RCC 7860 (cell line): ENCODE results near the gene MCM7.
A peak's percentile ranks its signal among the peaks of the same experiment; 100 is the strongest.

ENCODE experiments used
- DNase-seq: peaks from one replicate; pipeline ENCODE4 v3.0.0-alpha.2; 2015; ENCODE audit warnings: low spot score
- FAIRE-seq: peaks from 2 replicates; lab custom pipeline; 2012; peaks lifted over from hg19 to GRCh38; lab: Jason Lieb, UNC

Gene MCM7

GRCh38 chr7:100098913-100099312 lies 2.3 kb downstream of the MCM7 start:
- FAIRE-seq (no peak), DNase-seq (no peak)

GRCh38 chr7:100095704-100096103 lies 5.5 kb downstream of the MCM7 start:
- FAIRE-seq = no peak
- DNase-seq = no peak

GRCh38 chr7:100095289-100095688 lies 5.9 kb downstream of the MCM7 start:
- FAIRE-seq = no peak
- no peak for DNase-seq

- FAIRE-seq (no peak), DNase-seq (no peak)
Observed at GRCh38 chr7:100093925-100094486, 7.2 kb downstream of the MCM7 start.

- DNase-seq = no peak
- no peak for FAIRE-seq
Observed at GRCh38 chr7:100093498-100093897, 7.7 kb downstream of the MCM7 start.

GRCh38 chr7:100093054-100093453 lies 8.1 kb downstream of the MCM7 start:
- no peak for DNase-seq
- no peak for FAIRE-seq

- FAIRE-seq (no peak), DNase-seq (peak; percentile 15)
Observed at GRCh38 chr7:100091411-100092181, 9.6 kb downstream of the MCM7 start.

- FAIRE-seq (no peak), DNase-seq (peak; percentile 67)
Observed at GRCh38 chr7:100090527-100091410, 10.4 kb downstream of the MCM7 start.

GRCh38 chr7:100089458-100090196 lies 11.6 kb downstream of the MCM7 start:
- FAIRE-seq (peak; percentile 24), DNase-seq (peak; percentile 54)

GRCh38 chr7:100088621-100089457 lies 12.4 kb downstream of the MCM7 start, which contains the start of gene COPS6:
TSS of gene COPS6 (plus strand) at chr7:100088969. CDS start at chr7:100088991, 22 bp downstream.
- DNase-seq (peak; percentile 56), FAIRE-seq (no peak)

GRCh38 chr7:100088095-100088620 lies 13.0 kb downstream of the MCM7 start:
- DNase-seq (no peak), FAIRE-seq (no peak)

- peak; percentile 76 for FAIRE-seq
Observed at GRCh38 chr7:100087055-100087750, 14.0 kb downstream of the MCM7 start.

GRCh38 chr7:100085515-100085914 lies 15.7 kb downstream of the MCM7 start:
- DNase-seq (no peak), FAIRE-seq (no peak)

More at GRCh38 chr7:100087055-100087750, 14.0 kb downstream of the MCM7 start:
- DNase-seq = peak; percentile 98

- DNase-seq (no peak), FAIRE-seq (no peak)
Observed at GRCh38 chr7:100082978-100083377, 18.2 kb downstream of the MCM7 start.

- peak; percentile 88 for FAIRE-seq
- DNase-seq = peak; percentile 98
Observed at GRCh38 chr7:100081535-100082102, 19.6 kb downstream of the MCM7 start, which contains the start of gene ZNF3. TSS of gene ZNF3 (minus strand) at chr7:100081723. CDS start at chr7:100077357, 4,366 bp downstream.

GRCh38 chr7:100080907-100081534 lies 20.2 kb downstream of the MCM7 start:
- FAIRE-seq (no peak), DNase-seq (no peak)

GRCh38 chr7:100079024-100079560 lies 22.1 kb downstream of the MCM7 start:
- DNase-seq (no peak), FAIRE-seq (no peak)

- DNase-seq (no peak), FAIRE-seq (no peak)
Observed at GRCh38 chr7:100077205-100077604, 24.0 kb downstream of the MCM7 start.
